Measurements from ENCODE around the gene PHACTR2.
"Not testable (repeated sequence)": the region's sequence is repeated elsewhere in the genome, so short reads cannot be mapped to it uniquely, and the experiment has no call there.

- TF ChIP-seq SMAD1 (IDR thresholded peaks at IDR 0.05; ENCODE audit: low read depth, partially characterized antibody); CTCF (IDR thresholded peaks at IDR 0.05 in 2 of 3, conservative IDR thresholded peaks at IDR 0.05 in 1 of 3; ENCODE audit: control insufficient read depth in 2 of 3, extremely low read depth in 1 of 3, insufficient read depth in 1 of 3, low read depth in 3 of 3, low read length in 3 of 3); ZNF687 (IDR thresholded peaks at IDR 0.05): not testable (repeated sequence)
Measured at GRCh38 chr6:143796551-143796950, 118.8 kb downstream of the PHACTR2 start.
